Measurements from ENCODE around the gene CDH15. TPM values are rescaled to one million over a fixed set of nuclear protein-coding genes. Genes with fewer than 3 reads are reported as not detected.
"Not testable (repeated sequence)": the region's sequence is repeated elsewhere in the genome, so short reads cannot be mapped to it uniquely, and the experiment has no call there.

Gene CDH15
- total RNA-seq, 1 donor from 2014 or later, result not detected

- no peak for DNase-seq (ENCODE audit: low spot score)
These were observed 15.5 kb upstream of the CDH15 start for GRCh38 chr16:89155851-89156739.

GRCh38 chr16:89156740-89157645 is 14.6 kb upstream of the CDH15 start:
- no peak for DNase-seq (ENCODE audit: low spot score)

DNA sequence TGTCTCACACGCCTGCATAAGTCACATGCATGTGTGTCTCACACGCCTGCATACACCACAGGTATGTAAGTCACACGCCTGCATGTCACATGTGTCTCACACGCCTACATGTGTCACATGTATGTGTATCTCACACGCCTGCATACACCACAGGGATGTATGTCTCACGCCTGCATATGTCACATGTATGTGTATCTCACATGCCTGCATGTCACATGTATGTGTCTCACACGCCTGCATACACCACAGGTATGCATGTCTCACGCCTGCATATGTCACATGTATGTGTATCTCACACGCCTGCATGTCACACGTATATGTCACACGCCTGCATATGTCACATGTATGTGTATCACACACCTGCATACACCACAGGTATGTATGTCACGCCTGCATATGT is 13.8 kb upstream of the CDH15 start:
- DNase-seq (ENCODE audit: low spot score), result no peak

GRCh38 chr16:89159066-89159849 is 12.3 kb upstream of the CDH15 start:
- no peak for DNase-seq (ENCODE audit: low spot score)

GRCh38 chr16:89159850-89160354 is 11.6 kb upstream of the CDH15 start:
- DNase-seq (ENCODE audit: low spot score), result no peak

- no peak for DNase-seq (ENCODE audit: low spot score)
These were observed 10.4 kb upstream of the CDH15 start for GRCh38 chr16:89160977-89161701.

DNA sequence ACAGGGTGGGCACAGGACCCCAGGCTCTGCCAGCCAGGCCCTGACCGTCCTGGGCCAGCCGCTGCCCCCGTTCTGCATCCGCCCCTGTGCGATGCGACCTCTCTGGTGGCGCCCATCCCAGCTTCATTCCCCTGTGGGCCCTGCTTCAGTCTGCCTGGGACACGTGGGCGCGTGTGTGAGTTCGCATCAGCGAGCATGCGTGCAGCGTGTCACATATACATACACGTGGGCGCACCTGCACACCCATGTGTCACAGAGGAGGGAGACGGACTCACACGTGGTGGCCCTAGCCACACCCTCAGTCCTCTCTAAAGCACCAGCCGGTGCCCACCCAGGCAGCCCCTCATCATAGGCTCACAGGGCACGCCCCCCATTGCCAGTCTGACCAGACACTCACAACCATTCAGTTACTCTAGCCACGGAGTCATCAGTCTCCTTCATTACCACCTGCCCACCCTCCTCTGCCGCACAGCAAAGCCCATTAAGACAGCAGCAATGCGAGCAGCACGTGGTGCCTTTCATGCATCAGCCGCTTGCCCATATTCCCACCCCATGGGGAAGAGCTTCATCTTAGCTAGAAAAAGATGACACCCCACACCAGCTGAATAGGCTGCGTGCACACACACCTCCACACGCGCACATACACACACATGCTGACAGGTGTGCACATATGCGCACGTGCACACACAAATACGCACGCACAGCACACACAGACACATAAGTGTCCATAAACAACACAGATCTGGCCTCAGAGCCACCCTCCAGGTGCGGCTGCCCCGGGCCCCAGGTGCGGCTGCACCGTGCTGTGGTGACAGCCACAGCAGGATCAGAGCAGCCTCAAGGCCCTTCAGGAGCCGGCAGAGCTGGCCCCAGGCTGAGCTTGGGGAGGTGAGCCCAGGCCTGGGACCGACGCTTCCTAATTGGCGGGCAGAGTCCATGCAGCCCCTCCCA is 9.5 kb upstream of the CDH15 start:
- DNase-seq (ENCODE audit: low spot score), result no peak

GRCh38 chr16:89163297-89163696 is 8.3 kb upstream of the CDH15 start:
- DNase-seq (ENCODE audit: low spot score), result no peak

- no peak for DNase-seq (ENCODE audit: low spot score)
These were observed 7.1 kb upstream of the CDH15 start for GRCh38 chr16:89164436-89164835.

GRCh38 chr16:89164847-89165680 is 6.5 kb upstream of the CDH15 start:
- no peak for DNase-seq (ENCODE audit: low spot score)

GRCh38 chr16:89165681-89165979 is 5.9 kb upstream of the CDH15 start:
- DNase-seq (ENCODE audit: low spot score), result not testable (repeated sequence)

GRCh38 chr16:89166696-89167424 is 4.7 kb upstream of the CDH15 start:
- no peak for DNase-seq (ENCODE audit: low spot score)

- DNase-seq (ENCODE audit: low spot score), result peak; percentile 94
These were observed 4.1 kb upstream of the CDH15 start for GRCh38 chr16:89167425-89167941.

DNA sequence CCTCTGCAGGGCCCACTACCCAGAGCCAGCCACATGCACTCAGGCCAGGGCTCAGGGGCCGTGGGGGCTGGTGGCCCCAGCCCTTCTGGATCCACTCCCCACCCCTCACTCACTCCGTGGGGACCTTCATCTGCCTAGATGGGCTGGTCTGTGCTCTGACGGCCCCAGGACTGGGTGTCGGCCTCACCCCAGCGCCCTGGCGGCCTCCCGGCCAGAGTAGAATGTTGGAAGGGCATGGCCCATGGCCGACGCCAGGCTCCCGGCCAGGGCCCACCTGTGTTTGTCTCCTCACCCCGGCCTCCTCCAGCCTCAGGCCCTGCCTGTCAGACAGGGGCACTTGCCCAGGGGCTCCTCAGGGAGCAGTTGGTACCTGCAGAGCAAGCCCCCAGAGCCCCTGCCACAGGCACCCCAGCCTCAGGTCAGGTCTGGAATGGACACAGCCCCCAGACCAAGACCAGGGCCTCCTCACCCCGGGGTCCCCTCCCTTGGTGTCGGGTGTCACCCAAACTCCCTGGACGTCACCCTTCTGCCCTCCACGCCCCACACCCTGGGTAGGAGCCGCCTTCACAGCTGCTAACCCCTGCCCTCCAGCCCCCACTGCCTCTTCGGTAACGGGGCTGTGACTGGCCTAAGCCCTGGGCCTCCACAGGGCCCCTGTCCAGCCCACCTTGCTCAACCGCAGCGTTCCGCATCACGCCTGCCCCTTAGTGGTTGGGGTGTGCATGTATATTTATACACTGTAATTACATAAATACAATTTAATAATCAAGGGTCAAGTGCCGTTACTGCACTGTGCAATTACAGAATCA is 3.0 kb upstream of the CDH15 start:
- no peak for DNase-seq (ENCODE audit: low spot score)

- DNase-seq (ENCODE audit: low spot score), result no peak
These were observed 1.8 kb upstream of the CDH15 start for GRCh38 chr16:89169778-89170177.

GRCh38 chr16:89170346-89171215 is 967 bp upstream of the CDH15 start:
- DNase-seq (ENCODE audit: low spot score), result no peak

All from mesenteric fat pad (tissue), 1 donor.